K562 (cell line): ENCODE data around the gene ZBTB46. TPM values are rescaled to one million over a fixed set of nuclear protein-coding genes. Genes with fewer than 3 reads are reported as not detected.

Experiments
- ATF6 ChIP-seq: sonication (generic); formaldehyde crosslinking; IDR thresholded peaks from 2 replicates; pipeline ENCODE4 v1.4.0; 2020; ENCODE audit warnings: mild to moderate bottlenecking, missing genetic modification reagents
- CC2D1A ChIP-seq: fragments of 450-650 bp; IDR thresholded peaks from 2 replicates; pipeline ENCODE4 v1.6.1; 2017; ENCODE audit warnings: mild to moderate bottlenecking
- CEBPG ChIP-seq, 3 experiments: fragments of 200-800 bp in 1 of 3; sonication (Bioruptor generic) in 1 of 3; sonication (generic) in 1 of 3; formaldehyde crosslinking in 1 of 3; IDR thresholded peaks in 2 of 3; conservative IDR thresholded peaks in 1 of 3; 2 replicates each; pipeline versions ENCODE4 v1.6.1 to v1.8.0; 2016 to 2022; ENCODE audit warnings: missing compliant biosample characterization in 2 of 3, missing genetic modification characterization in 2 of 3, mild to moderate bottlenecking in 1 of 3, missing genetic modification reagents in 1 of 3
- CHD1 ChIP-seq: fragments of 200-600 bp; sonication (generic); IDR thresholded peaks from one replicate; pipeline ENCODE4 v1.6.1; 2012; ENCODE audit warnings: mild to moderate bottlenecking, moderate library complexity, low read length, inconsistent platforms
- DEAF1 ChIP-seq: fragments of 450-650 bp; formaldehyde crosslinking; IDR thresholded peaks from 2 replicates; pipeline ENCODE4 v1.4.0; 2020; ENCODE audit warnings: mild to moderate bottlenecking, moderate library complexity
- ETV5 ChIP-seq: sonication (generic); formaldehyde crosslinking; IDR thresholded peaks from 2 replicates; pipeline ENCODE4 v1.4.0; 2020; ENCODE audit warnings: low read depth, mild to moderate bottlenecking, missing genetic modification reagents
- KDM4B ChIP-seq, 2 experiments: fragments of 450-650 bp in 1 of 2; sonication (generic) in 1 of 2; IDR thresholded peaks; 2 replicates each; pipeline ENCODE4 v1.6.1; 2016 to 2017; ENCODE audit warnings: borderline replicate concordance in 2 of 2, antibody characterized with exemption in 1 of 2, low read depth in 1 of 2, mild to moderate bottlenecking in 1 of 2
- MAZ ChIP-seq, 2 experiments: fragments of 450-650 bp in 1 of 2; sonication (generic) in 1 of 2; formaldehyde crosslinking; IDR thresholded peaks in 1 of 2; conservative IDR thresholded peaks in 1 of 2; 2 replicates each; pipeline versions ENCODE4 v1.4.0 to v1.5.0; 2020; ENCODE audit warnings: mild to moderate bottlenecking in 1 of 2, missing genetic modification reagents in 1 of 2
- MEIS2 ChIP-seq: fragments of 450-650 bp; IDR thresholded peaks from 2 replicates; pipeline ENCODE4 v1.6.1; 2014; ENCODE audit warnings: mild to moderate bottlenecking; ENCODE audit not compliant: partially characterized antibody
- MTA3 ChIP-seq: fragments of 450-650 bp; formaldehyde crosslinking; IDR thresholded peaks from 2 replicates; pipeline ENCODE4 v1.6.1; 2017; ENCODE audit warnings: mild to moderate bottlenecking, borderline replicate concordance
- NR1H2 ChIP-seq: sonication (generic); formaldehyde crosslinking; IDR thresholded peaks from 2 replicates; pipeline ENCODE4 v1.4.0; 2020; ENCODE audit warnings: mild to moderate bottlenecking, missing genetic modification reagents
- POLR3G ChIP-seq: IDR thresholded peaks from 2 replicates; pipeline ENCODE4 v1.6.1; 2011; ENCODE audit not compliant: insufficient read length, insufficient replicate concordance; ENCODE audit errors: extremely low read depth
- SMAD4 ChIP-seq: fragments of 250-450 bp; sonication (Bioruptor Pico); conservative IDR thresholded peaks from 2 replicates; pipeline ENCODE4 v1.8.0; 2021; ENCODE audit warnings: inconsistent platforms, mild to moderate bottlenecking, moderate library complexity
- STAG1 ChIP-seq: sonication (generic); formaldehyde crosslinking; IDR thresholded peaks from 2 replicates; pipeline ENCODE4 v1.5.0; 2020; ENCODE audit warnings: missing genetic modification reagents, borderline replicate concordance
- TAF1 ChIP-seq: IDR thresholded peaks from 2 replicates; pipeline ENCODE4 v1.6.1; 2011; ENCODE audit warnings: mild to moderate bottlenecking, low read length, moderate library complexity; ENCODE audit not compliant: insufficient read depth, control insufficient read depth, severe bottlenecking; ENCODE audit errors: extremely low read depth
- ZNF324 ChIP-seq: fragments of 250-450 bp; sonication (Bioruptor Pico); IDR thresholded peaks from 2 replicates; pipeline ENCODE4 v1.4.0; 2020; ENCODE audit warnings: mild to moderate bottlenecking
- ZNF592 ChIP-seq: fragments of 450-650 bp; IDR thresholded peaks from 2 replicates; pipeline ENCODE4 v1.6.1; 2017; ENCODE audit warnings: antibody characterized with exemption, mild to moderate bottlenecking
- polyA plus RNA-seq, 8 experiments: library from polyadenylated mRNA; depleted of rRNA in 4 of 8; stranded (reverse) in 5 of 8; unstranded in 3 of 8; fragments of >200 nt; fragmentation: Nextera tagmentation in 2 of 8; fragmentation: Illumina TruSeq in 1 of 8; extraction: Ambion mirVana in 2 of 8; extraction: Trizol in 1 of 8; gene quantifications; 2 replicates each; pipeline versions ENCODE4 v1.2.1 to v1.2.3, GENCODE V29; 2011 to 2014; ENCODE audit warnings: inconsistent platforms in 1 of 8, missing spikeins in 1 of 8
- total RNA-seq, 7 experiments: library from RNA; depleted of rRNA in 6 of 7; stranded (reverse); fragments of >200 nt in 6 of 7; fragmentation: Illumina TruSeq in 2 of 7; extraction: Trizol in 2 of 7; gene quantifications; 2 replicates each; pipeline versions ENCODE4 v1.2.1 to v1.2.3, GENCODE V29; 2011 to 2021; ENCODE audit warnings: low replicate concordance in 1 of 7

ZBTB46 gene
- total and polyA plus RNA-seq, 9 of the 15 experiments (the other 6 are each of a cell fraction or from before 2014, with no cell fraction given) = 0.29 to 4.1 (median 1.1) TPM

GRCh38 chr20:63863798-63864544, 32.9 kb upstream of the ZBTB46 start (continued):
- peak; percentile 60 for TF ChIP-seq TAF1
- TF ChIP-seq MTA3 = peak; percentile 70; the same call in 1 of the 2 replicates
- peak; percentile 49 for TF ChIP-seq MEIS2
- TF ChIP-seq CHD1 = no peak
- peak; percentile 85 to 89 for TF ChIP-seq MAZ (CRISPR knock-in tag; conservative IDR thresholded peaks at IDR 0.05 in 1 of 2, IDR thresholded peaks at IDR 0.05 in 1 of 2)
- TF ChIP-seq ZNF592 = peak; percentile 49; the same call in 1 of the 2 replicates
- 0 out of 2 replicates have a peak, but pooled peaks have one; percentile 41 for TF ChIP-seq CEBPG (CRISPR knock-in tag; IDR thresholded peaks at IDR 0.05)
- no peak for TF ChIP-seq CEBPG (tag; conservative IDR thresholded peaks at IDR 0.05 in 1 of 2, IDR thresholded peaks at IDR 0.05 in 1 of 2)
- TF ChIP-seq POLR3G = no peak
- 0 out of 2 replicates have a peak, but pooled peaks have one; percentile 59 for TF ChIP-seq SMAD4
- peak; percentile 97 for TF ChIP-seq DEAF1 (CRISPR knock-in tag)
- 0 out of 4 replicates have a peak, but pooled peaks of 1 of the 2 experiments have one; percentile 62 for TF ChIP-seq KDM4B (IDR thresholded peaks at IDR 0.05; ENCODE audit: borderline replicate concordance in 2 of 2, low read depth in 1 of 2)
- TF ChIP-seq ATF6 (CRISPR knock-in tag) = 0 out of 2 replicates have a peak, but pooled peaks have one; percentile 57
- TF ChIP-seq NR1H2 (CRISPR knock-in tag) = peak; percentile 88; the same call in 1 of the 2 replicates
- TF ChIP-seq STAG1 = peak; percentile 80; the same call in 1 of the 2 replicates
- TF ChIP-seq CC2D1A = 0 out of 2 replicates have a peak, but pooled peaks have one; percentile 21
- peak; percentile 98 for TF ChIP-seq ETV5 (CRISPR knock-in tag)
- 0 out of 2 replicates have a peak, but pooled peaks have one; percentile 26 for TF ChIP-seq ZNF324 (CRISPR knock-in tag)
